ENCODE measurements around the gene C2orf72. TPM values are rescaled to one million over a fixed set of nuclear protein-coding genes. Genes with fewer than 3 reads are reported as not detected.

The C2orf72 gene
- total and polyA plus RNA-seq, 2 of the 4 experiments (the other 2 are of a cell fraction) = 0.09 to 0.18 TPM

DNA sequence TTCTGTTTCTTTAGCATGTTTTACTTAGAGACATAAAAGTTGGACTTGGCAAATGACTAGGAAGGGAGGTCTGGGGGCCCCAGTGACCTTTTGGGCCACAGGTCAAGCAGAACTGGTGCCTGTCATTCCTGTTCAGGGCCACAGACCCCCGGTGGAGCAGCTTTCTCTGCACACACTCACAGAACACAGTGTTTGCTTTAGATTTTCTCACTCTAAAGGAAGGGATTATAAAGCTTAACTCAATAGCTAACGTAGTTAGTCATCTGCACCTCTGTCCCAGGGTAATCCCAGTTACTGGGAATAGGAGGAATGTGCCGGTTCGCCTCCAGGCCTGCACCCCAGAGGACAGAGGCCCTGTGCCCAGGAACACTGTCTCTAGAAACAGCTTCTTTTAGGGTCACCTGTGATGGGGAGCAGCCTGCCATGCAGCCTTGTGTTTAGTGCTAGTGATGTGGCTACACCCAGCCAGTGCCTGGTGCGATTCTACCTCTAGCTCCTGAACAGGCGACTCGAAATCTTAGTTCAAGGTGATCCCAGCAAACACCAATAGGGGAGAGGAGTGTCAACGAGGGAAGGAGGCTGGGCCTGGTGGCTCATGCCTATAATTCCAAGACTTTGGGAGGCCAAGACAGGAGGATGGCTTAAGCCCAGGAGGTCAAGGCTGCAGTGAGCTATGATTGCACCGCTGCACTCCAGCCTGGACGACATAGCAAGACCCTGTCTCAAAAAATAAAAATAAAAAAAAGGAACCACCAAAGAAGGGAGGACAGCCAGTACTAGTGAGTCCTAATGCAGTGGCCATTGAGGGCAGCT, 29.8 kb upstream of the C2orf72 start:
- no peak overlapping the region for H2BK120ac ChIP-seq (ENCODE audit: low read depth, low read length)
- H2AK9ac ChIP-seq (replicated peaks; ENCODE audit: low read depth, low read length, poor library complexity) = no peak overlapping the region
- no peak overlapping the region for H2AFZ ChIP-seq (replicated peaks; ENCODE audit: low read length, poor library complexity)
- H3K4me2 ChIP-seq (ENCODE audit: low read depth, low read length) = no peak overlapping the region
- no peak overlapping the region for H2BK20ac ChIP-seq (ENCODE audit: low read depth, low read length)
- no peak overlapping the region for H2BK15ac ChIP-seq (ENCODE audit: low read depth, low read length)
- TF ChIP-seq RCOR1 (IDR thresholded peaks at IDR 0.05; ENCODE audit: insufficient replicate concordance, low read length) = no peak
- no peak for TF ChIP-seq POLR2A (IDR thresholded peaks at IDR 0.05; ENCODE audit: low read depth, low read length)
- TF ChIP-seq MAFK (IDR thresholded peaks at IDR 0.05; ENCODE audit: low read depth, low read length) = no peak
- no peak for TF ChIP-seq BHLHE40 (IDR thresholded peaks at IDR 0.05; ENCODE audit: low read depth, low read length)
- TF ChIP-seq RFX5 (IDR thresholded peaks at IDR 0.05; ENCODE audit: low read depth, low read length) = no peak
- no peak overlapping the region for H3K14ac ChIP-seq (replicated peaks; ENCODE audit: low read depth, low read length)
- H4K20me1 ChIP-seq (ENCODE audit: insufficient read depth, low read length) = no peaks in the 10 kb centered on the region
- H3K9me3 ChIP-seq (ENCODE audit: control insufficient read depth, insufficient read depth, low read length) = no peaks in the 10 kb centered on the region
- H3K18ac ChIP-seq (ENCODE audit: low read depth, low read length) = no peak overlapping the region
- no peak for ATAC-seq (ENCODE audit: low read depth)
- no peak overlapping the region for H3K4me3 ChIP-seq (ENCODE audit: insufficient read depth, low read depth, low read length)
- H3K27ac ChIP-seq (ENCODE audit: insufficient read depth, low read length) = no peak overlapping the region
- intact Hi-C loops (cut with micrococcal nuclease) = no loop called here
- H3K23ac ChIP-seq (ENCODE audit: low read depth, low read length) = no peak overlapping the region
- no peak overlapping the region for H3K4ac ChIP-seq (ENCODE audit: low read depth, low read length)
- H3K27me3 ChIP-seq (ENCODE audit: control insufficient read depth, insufficient read depth, low read length) = peaks cover 47% of the 10 kb centered on the region
- H3K4me1 ChIP-seq (ENCODE audit: control insufficient read depth, insufficient read depth, low read length) = no peaks in the 10 kb centered on the region
- no peak overlapping the region for H4K91ac ChIP-seq (ENCODE audit: insufficient read depth, low read depth, low read length)
- no peak overlapping the region for H4K8ac ChIP-seq (ENCODE audit: low read depth in 2 of 2, low read length in 2 of 2)
- no TSS peak for BruUV-seq (replicated peaks)
- no peak overlapping the region for H3K9ac ChIP-seq (ENCODE audit: low read depth, low read length)
- ChIA-PET CTCF (no interaction called here), POLR2A (ENCODE audit: unreplicated experiment) (no interaction called here)
- H3K79me1 ChIP-seq (ENCODE audit: low read depth in 1 of 2, low read length in 2 of 2) = no peaks in the 10 kb centered on the region
- in situ Hi-C loops (cut with MboI; ENCODE audit: low sequenced_read_pairs) = no loop called here
- no peaks in the 10 kb centered on the region for H3K9me1 ChIP-seq (ENCODE audit: insufficient read depth, low read length)
- H2AK5ac ChIP-seq (ENCODE audit: low read depth, low read length) = no peak overlapping the region
- dilution Hi-C loops (cut with HindIII; ENCODE audit: low sequenced_read_pairs, unreplicated experiment) = no loop called here
- H3K56ac ChIP-seq (ENCODE audit: extremely low read depth, insufficient read depth, low read length) = no peak overlapping the region
- no peaks in the 10 kb centered on the region for H3K36me3 ChIP-seq (ENCODE audit: control insufficient read depth, insufficient read depth, low read length)
- WGBS, 2 experiments (ENCODE audit: extremely low coverage in 2 of 2, insufficient read length in 1 of 2) = 100% methylated on average over 3 of the region's 10 CpGs; no CpG with 5 or more reads in 1 of the 2 experiments
- H4K5ac ChIP-seq (ENCODE audit: low read depth, low read length) = no peak overlapping the region
- no peak for DNase-seq
- H2BK5ac ChIP-seq (ENCODE audit: low read depth, low read length, poor library complexity, severe bottlenecking) = no peak overlapping the region

Measured in IMR-90 (cell line).